ENCODE results near the gene ZNF134. TPM values are rescaled to one million over a fixed set of nuclear protein-coding genes. Genes with fewer than 3 reads are reported as not detected.

The ZNF134 gene
- total RNA-seq, 1 donor from 2014 or later = 19.8 TPM

DNA sequence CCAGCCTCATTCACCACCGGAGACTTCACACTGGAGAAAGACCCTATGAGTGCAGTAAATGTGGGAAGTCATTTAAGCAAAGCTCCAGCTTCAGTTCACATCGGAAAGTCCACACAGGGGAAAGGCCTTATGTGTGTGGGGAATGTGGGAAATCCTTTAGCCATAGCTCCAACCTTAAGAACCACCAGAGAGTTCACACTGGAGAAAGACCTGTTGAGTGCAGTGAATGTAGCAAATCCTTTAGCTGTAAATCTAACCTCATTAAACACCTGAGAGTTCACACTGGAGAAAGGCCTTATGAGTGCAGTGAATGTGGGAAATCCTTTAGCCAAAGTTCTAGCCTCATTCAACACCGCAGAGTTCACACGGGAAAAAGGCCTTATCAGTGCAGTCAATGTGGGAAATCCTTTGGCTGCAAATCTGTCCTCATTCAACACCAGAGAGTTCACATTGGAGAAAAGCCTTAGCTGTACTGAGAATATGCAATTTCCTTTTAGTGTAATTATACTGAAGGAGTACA is 27.7 kb downstream of the ZNF134 start:
- H3K27me3 Mint-ChIP-seq (ENCODE audit: low read depth) = no peaks in the 10 kb centered on the region
- DNase-seq (ENCODE audit: low spot score) = no peak
- TF ChIP-seq, protein P1, sequence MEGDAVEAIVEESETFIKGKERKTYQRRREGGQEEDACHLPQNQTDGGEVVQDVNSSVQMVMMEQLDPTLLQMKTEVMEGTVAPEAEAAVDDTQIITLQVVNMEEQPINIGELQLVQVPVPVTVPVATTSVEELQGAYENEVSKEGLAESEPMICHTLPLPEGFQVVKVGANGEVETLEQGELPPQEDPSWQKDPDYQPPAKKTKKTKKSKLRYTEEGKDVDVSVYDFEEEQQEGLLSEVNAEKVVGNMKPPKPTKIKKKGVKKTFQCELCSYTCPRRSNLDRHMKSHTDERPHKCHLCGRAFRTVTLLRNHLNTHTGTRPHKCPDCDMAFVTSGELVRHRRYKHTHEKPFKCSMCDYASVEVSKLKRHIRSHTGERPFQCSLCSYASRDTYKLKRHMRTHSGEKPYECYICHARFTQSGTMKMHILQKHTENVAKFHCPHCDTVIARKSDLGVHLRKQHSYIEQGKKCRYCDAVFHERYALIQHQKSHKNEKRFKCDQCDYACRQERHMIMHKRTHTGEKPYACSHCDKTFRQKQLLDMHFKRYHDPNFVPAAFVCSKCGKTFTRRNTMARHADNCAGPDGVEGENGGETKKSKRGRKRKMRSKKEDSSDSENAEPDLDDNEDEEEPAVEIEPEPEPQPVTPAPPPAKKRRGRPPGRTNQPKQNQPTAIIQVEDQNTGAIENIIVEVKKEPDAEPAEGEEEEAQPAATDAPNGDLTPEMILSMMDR (IDR thresholded peaks at IDR 0.05) = no peak
- H3K27ac Mint-ChIP-seq (ENCODE audit: unreplicated experiment) = no peak overlapping the region
- no peaks in the 10 kb centered on the region for H3K4me1 Mint-ChIP-seq (ENCODE audit: low read depth)
- no peak overlapping the region for H3K4me3 Mint-ChIP-seq (ENCODE audit: unreplicated experiment)
- H3K36me3 Mint-ChIP-seq (ENCODE audit: low read depth) = peaks cover 58% of the 10 kb centered on the region
- H3K9me3 Mint-ChIP-seq (ENCODE audit: low read depth) = peaks cover 50% of the 10 kb centered on the region

DNA sequence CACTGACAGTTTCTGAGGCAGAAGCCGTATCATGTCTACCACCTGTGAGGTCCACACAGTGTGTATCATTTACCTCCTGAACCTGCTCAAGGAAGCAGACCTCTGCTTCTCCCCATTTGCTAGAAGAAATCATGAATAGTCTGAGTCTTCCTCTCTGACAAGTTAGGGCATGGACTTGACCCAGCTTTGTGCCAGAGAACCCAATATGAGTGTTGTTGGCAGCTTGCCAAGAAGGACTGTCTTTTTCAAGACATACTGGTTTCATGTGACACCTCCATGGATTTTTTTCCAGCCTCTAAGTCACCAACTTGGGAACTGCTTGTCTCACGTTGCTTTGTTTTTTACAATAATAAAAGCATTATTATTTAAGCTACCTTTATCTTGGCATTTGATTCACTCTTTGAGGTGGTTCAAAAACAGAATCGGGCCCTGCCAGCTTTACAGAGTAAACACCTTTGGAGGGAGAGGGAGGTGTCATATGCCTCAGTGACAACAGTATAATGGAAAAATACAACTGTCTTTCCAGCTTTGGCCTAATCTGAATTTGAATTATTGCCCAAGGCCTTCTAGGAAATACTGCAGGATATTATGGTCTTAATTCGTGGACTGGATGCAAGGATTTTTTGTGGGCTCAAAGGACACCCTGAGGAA is 28.5 kb downstream of the ZNF134 start:
- TF ChIP-seq, protein P1 (IDR thresholded peaks at IDR 0.05) = no peak
- Mint-ChIP-seq H3K27ac (ENCODE audit: unreplicated experiment) (no peak overlapping the region), H3K36me3 (ENCODE audit: low read depth) (peaks cover 50% of the 10 kb centered on the region), H3K9me3 (ENCODE audit: low read depth) (peaks cover 42% of the 10 kb centered on the region), H3K27me3 (ENCODE audit: low read depth) (no peaks in the 10 kb centered on the region), H3K4me3 (ENCODE audit: unreplicated experiment) (no peak overlapping the region), H3K4me1 (ENCODE audit: low read depth) (no peaks in the 10 kb centered on the region)
- DNase-seq (ENCODE audit: low spot score) = no peak

DNA sequence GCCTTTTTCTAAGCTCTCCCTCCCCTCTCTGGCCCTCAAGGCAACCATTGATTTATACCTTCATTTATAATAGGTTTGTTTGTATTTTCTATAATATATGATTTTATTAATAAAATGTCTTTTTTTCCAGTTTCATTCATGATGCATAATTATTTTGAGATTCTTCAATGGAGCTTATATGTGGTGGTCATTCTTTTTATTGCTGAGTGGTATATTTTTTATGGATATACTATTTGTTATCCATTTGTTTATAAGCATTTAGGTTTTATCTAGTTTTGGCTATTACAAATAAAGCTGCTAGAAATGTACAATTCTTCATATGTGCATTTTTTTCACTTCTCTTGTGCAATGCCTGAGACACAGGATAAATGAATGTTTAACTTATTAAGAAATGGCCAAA is 29.7 kb downstream of the ZNF134 start:
- Mint-ChIP-seq H3K36me3 (ENCODE audit: low read depth) (peaks cover 42% of the 10 kb centered on the region), H3K9me3 (ENCODE audit: low read depth) (peaks cover 35% of the 10 kb centered on the region), H3K27ac (ENCODE audit: unreplicated experiment) (no peak overlapping the region), H3K27me3 (ENCODE audit: low read depth) (no peaks in the 10 kb centered on the region), H3K4me3 (ENCODE audit: unreplicated experiment) (no peak overlapping the region), H3K4me1 (ENCODE audit: low read depth) (no peaks in the 10 kb centered on the region)
- DNase-seq (ENCODE audit: low spot score) = no peak
- TF ChIP-seq, protein P1 (IDR thresholded peaks at IDR 0.05) = no peak

DNA sequence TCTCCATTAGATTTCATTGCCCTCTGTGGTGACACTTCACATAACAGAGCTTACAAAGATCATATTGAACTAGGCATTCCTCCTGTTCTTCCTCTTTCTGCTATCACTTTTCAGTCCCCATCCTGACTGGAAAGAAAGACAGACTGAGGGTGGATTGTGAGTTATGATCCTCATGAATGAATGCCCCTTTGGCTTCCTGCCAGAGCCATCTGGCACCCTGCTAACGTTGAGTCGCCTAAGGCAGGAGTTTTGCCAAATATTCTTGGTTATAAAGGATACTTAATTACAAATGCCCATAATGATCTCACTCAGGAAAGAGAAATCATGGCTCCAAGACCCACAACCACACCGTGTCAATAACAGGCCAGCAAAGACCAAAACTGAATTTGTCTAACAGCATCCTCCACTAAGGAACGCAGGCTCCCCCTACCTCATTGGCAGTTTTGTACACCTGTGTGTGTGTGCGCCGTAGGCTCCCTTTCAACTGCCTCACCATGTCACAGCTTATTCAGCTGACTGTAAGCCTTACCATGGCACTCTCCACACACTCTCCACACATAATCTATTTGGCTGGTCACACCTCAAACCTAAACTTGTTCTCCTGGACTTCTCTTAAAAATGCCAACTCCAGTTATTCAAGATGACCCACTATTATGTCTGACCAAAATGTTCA is 34.4 kb downstream of the ZNF134 start:
- Mint-ChIP-seq H3K9me3 (ENCODE audit: low read depth) (peaks cover 2% of the 10 kb centered on the region), H3K27ac (ENCODE audit: unreplicated experiment) (no peak overlapping the region), H3K4me3 (ENCODE audit: unreplicated experiment) (no peak overlapping the region), H3K36me3 (ENCODE audit: low read depth) (no peaks in the 10 kb centered on the region), H3K4me1 (ENCODE audit: low read depth) (no peaks in the 10 kb centered on the region), H3K27me3 (ENCODE audit: low read depth) (no peaks in the 10 kb centered on the region)
- no peak for DNase-seq (ENCODE audit: low spot score)
- TF ChIP-seq, protein P1 (IDR thresholded peaks at IDR 0.05) = no peak

DNA sequence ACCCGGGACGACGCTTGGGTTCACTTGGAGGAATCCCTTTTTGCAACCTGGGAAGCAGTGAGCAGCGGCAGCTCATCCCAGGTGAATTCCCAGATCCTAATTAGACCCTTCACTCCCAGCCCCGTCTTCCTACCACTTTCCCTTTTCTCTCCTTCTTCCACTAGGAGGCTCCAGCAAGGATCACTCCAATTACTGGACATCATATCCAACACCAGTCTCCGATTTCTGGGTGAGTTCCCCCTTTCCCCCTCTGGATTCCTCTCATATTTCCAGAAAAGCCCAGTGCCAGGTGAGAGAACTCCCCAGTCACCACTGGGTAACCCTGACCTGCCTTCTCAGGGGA is 37.6 kb downstream of the ZNF134 start:
- peaks cover 11% of the 10 kb centered on the region for H3K9me3 Mint-ChIP-seq (ENCODE audit: low read depth)
- TF ChIP-seq, protein P1 (IDR thresholded peaks at IDR 0.05) = no peak
- H3K36me3 Mint-ChIP-seq (ENCODE audit: low read depth) = no peaks in the 10 kb centered on the region
- no peak overlapping the region for H3K4me3 Mint-ChIP-seq (ENCODE audit: unreplicated experiment)
- no peak for DNase-seq (ENCODE audit: low spot score)
- H3K4me1 Mint-ChIP-seq (ENCODE audit: low read depth) = no peaks in the 10 kb centered on the region
- H3K27me3 Mint-ChIP-seq (ENCODE audit: low read depth) = peaks cover 4% of the 10 kb centered on the region
- H3K27ac Mint-ChIP-seq (ENCODE audit: unreplicated experiment) = no peak overlapping the region
